Activated CD4-positive, CD25-positive, alpha-beta regulatory T cell treated with anti-CD3 and anti-CD28 coated beads, Interleukin-2, amount 50 U/mL, for 16 hours (primary cell): ENCODE results near the gene AP1B1.
"Not testable (repeated sequence)": the region's sequence is repeated elsewhere in the genome, so short reads cannot be mapped to it uniquely, and the experiment has no call there.

Source experiments
- DNase-seq: peaks from one replicate; pipeline ENCODE4 v3.0.0-alpha.2; 2020; ENCODE audit warnings: low read depth, low spot score

Gene AP1B1

GRCh38 chr22:29351042-29351441 is 37.3 kb downstream of the AP1B1 start:
- no peak for DNase-seq

GRCh38 chr22:29348956-29349355 is 39.4 kb downstream of the AP1B1 start:
- no peak for DNase-seq

GRCh38 chr22:29348041-29348440 is 40.3 kb downstream of the AP1B1 start:
- no peak for DNase-seq

GRCh38 chr22:29346659-29347058 is 41.7 kb downstream of the AP1B1 start:
- DNase-seq = no peak

GRCh38 chr22:29345932-29346331 is 42.4 kb downstream of the AP1B1 start:
- no peak for DNase-seq

- not testable (repeated sequence) for DNase-seq
These were observed 43.5 kb downstream of the AP1B1 start for GRCh38 chr22:29344889-29345288.

- no peak for DNase-seq
These were observed 44.2 kb downstream of the AP1B1 start for GRCh38 chr22:29344137-29344536.

- DNase-seq = no peak
These were observed 45.0 kb downstream of the AP1B1 start for GRCh38 chr22:29343313-29343805.

- no peak for DNase-seq
These were observed 45.6 kb downstream of the AP1B1 start for GRCh38 chr22:29342577-29343312.

GRCh38 chr22:29342177-29342576 is 46.2 kb downstream of the AP1B1 start:
- no peak for DNase-seq

GRCh38 chr22:29341849-29342127 is 46.6 kb downstream of the AP1B1 start:
- no peak for DNase-seq

- no peak for DNase-seq
These were observed 47.1 kb downstream of the AP1B1 start for GRCh38 chr22:29341056-29341848.

- no peak for DNase-seq
These were observed 47.8 kb downstream of the AP1B1 start for GRCh38 chr22:29340566-29340965.

GRCh38 chr22:29339381-29340235 is 48.8 kb downstream of the AP1B1 start:
- no peak for DNase-seq

- no peak for DNase-seq
These were observed 50.0 kb downstream of the AP1B1 start for GRCh38 chr22:29338398-29338797.

GRCh38 chr22:29337631-29338284 is 50.6 kb downstream of the AP1B1 start:
- no peak for DNase-seq

- no peak for DNase-seq
These were observed 51.4 kb downstream of the AP1B1 start for GRCh38 chr22:29336751-29337490.

GRCh38 chr22:29335656-29336055 is 52.7 kb downstream of the AP1B1 start:
- no peak for DNase-seq

- DNase-seq = no peak
These were observed 53.5 kb downstream of the AP1B1 start for GRCh38 chr22:29334696-29335344.

GRCh38 chr22:29334148-29334547 is 54.2 kb downstream of the AP1B1 start:
- DNase-seq = no peak
